Astrocyte (in vitro differentiated cells and primary cell): ENCODE data around the gene KIF26B. TPM values are rescaled to one million over a fixed set of nuclear protein-coding genes. Genes with fewer than 3 reads are reported as not detected.

Source experiments
- DNase-seq: peaks from one replicate; pipeline ENCODE4 v3.0.0-alpha.2; 2010; ENCODE audit warnings: low read depth
- FAIRE-seq: peaks from 2 replicates; lab custom pipeline; 2011; peaks lifted over from hg19 to GRCh38; lab: Jason Lieb, UNC
- H2AFZ ChIP-seq: 2 replicates; pipeline ENCODE4 v1.6.0; 2012; ENCODE audit warnings: low read depth, low read length, inconsistent platforms
- H3K27ac ChIP-seq: 2 replicates; pipeline ENCODE4 v1.5.1; 2011; ENCODE audit warnings: low read depth, low read length, inconsistent platforms
- H3K27me3 ChIP-seq: 2 replicates; pipeline ENCODE4 v1.6.0; 2011; ENCODE audit warnings: low read length, inconsistent platforms; ENCODE audit not compliant: insufficient read depth
- H3K36me3 ChIP-seq: 2 replicates; pipeline ENCODE4 v1.5.1; 2011; ENCODE audit warnings: low read length, inconsistent platforms; ENCODE audit not compliant: insufficient read depth
- H3K4me1 ChIP-seq: 2 replicates; pipeline ENCODE4 v1.5.1; 2011; ENCODE audit warnings: low read length, inconsistent platforms; ENCODE audit not compliant: insufficient read depth
- H3K4me2 ChIP-seq: 2 replicates; pipeline ENCODE4 v1.6.0; 2012; ENCODE audit warnings: low read length, inconsistent platforms
- H3K4me3 ChIP-seq: 2 replicates; pipeline ENCODE4 v1.5.1; 2011; ENCODE audit warnings: low read depth, mild to moderate bottlenecking, low read length, inconsistent platforms; ENCODE audit not compliant: insufficient read depth
- H3K79me2 ChIP-seq: 2 replicates; pipeline ENCODE4 v1.6.0; 2012; ENCODE audit warnings: mild to moderate bottlenecking, low read length, inconsistent platforms; ENCODE audit not compliant: insufficient read depth
- H3K9ac ChIP-seq: 2 replicates; pipeline ENCODE4 v1.6.0; 2012; ENCODE audit warnings: mild to moderate bottlenecking, low read length, inconsistent platforms
- H3K9me3 ChIP-seq: 2 replicates; pipeline ENCODE4 v1.5.1; 2012; ENCODE audit warnings: low read depth, mild to moderate bottlenecking, low read length, inconsistent platforms; ENCODE audit not compliant: insufficient read depth
- H4K20me1 ChIP-seq: 2 replicates; pipeline ENCODE4 v1.6.0; 2012; ENCODE audit warnings: low read length, inconsistent platforms; ENCODE audit not compliant: insufficient read depth
- H3K27ac Mint-ChIP-seq: one replicate; pipeline ENCODE4 v1.8.0; 2021; ENCODE audit warnings: mild to moderate bottlenecking, mixed read lengths; ENCODE audit not compliant: unreplicated experiment
- H3K27me3 Mint-ChIP-seq: one replicate; pipeline ENCODE4 v1.8.0; 2021; ENCODE audit warnings: low read depth, mixed read lengths; ENCODE audit not compliant: unreplicated experiment
- H3K36me3 Mint-ChIP-seq: one replicate; pipeline ENCODE4 v1.8.0; 2021; ENCODE audit warnings: low read depth, mixed read lengths; ENCODE audit not compliant: unreplicated experiment
- H3K4me1 Mint-ChIP-seq: one replicate; pipeline ENCODE4 v1.8.0; 2021; ENCODE audit warnings: low read depth, mixed read lengths; ENCODE audit not compliant: unreplicated experiment
- H3K4me3 Mint-ChIP-seq: one replicate; pipeline ENCODE4 v1.8.0; 2021; ENCODE audit warnings: mild to moderate bottlenecking, moderate library complexity, mixed read lengths; ENCODE audit not compliant: unreplicated experiment
- H3K9me3 Mint-ChIP-seq: one replicate; pipeline ENCODE4 v1.8.0; 2021; ENCODE audit warnings: mild to moderate bottlenecking, mixed read lengths; ENCODE audit not compliant: unreplicated experiment
- CTCF ChIP-seq: IDR thresholded peaks from 2 replicates; pipeline ENCODE4 v1.5.1; 2011; ENCODE audit warnings: low read depth, mild to moderate bottlenecking, inconsistent platforms, low read length, moderate library complexity; ENCODE audit not compliant: insufficient read depth
- EZH2 ChIP-seq: IDR thresholded peaks from 2 replicates; pipeline ENCODE4 v1.6.1; 2012; ENCODE audit warnings: mild to moderate bottlenecking, low read length, inconsistent platforms; ENCODE audit not compliant: insufficient read depth
- total RNA-seq: library from RNA; stranded (reverse); gene quantifications from 2 replicates; pipeline ENCODE4 v1.2.1, GENCODE V29; 2021

KIF26B gene
- total RNA-seq, 1 donor from 2014 or later = 6.8 TPM

GRCh38 chr1:245279346-245279745 lies 124.6 kb downstream of the KIF26B start:
- Histone ChIP-seq H3K4me2 (no peak overlapping the region), H3K4me1 (no peaks in the 10 kb centered on the region), H2AFZ (no peak overlapping the region), H3K9me3 (peaks cover 4% of the 10 kb centered on the region), H3K36me3 (no peaks in the 10 kb centered on the region), H3K27me3 (no peaks in the 10 kb centered on the region), H4K20me1 (peaks cover 33% of the 10 kb centered on the region), H3K79me2 (no peaks in the 10 kb centered on the region), H3K4me3 (no peak overlapping the region), H3K27ac (no peak overlapping the region), H3K9ac (no peak overlapping the region)
- Mint-ChIP-seq H3K27ac (no peak overlapping the region), H3K36me3 (peaks cover 14% of the 10 kb centered on the region), H3K4me3 (no peak overlapping the region), H3K9me3 (peaks cover 6% of the 10 kb centered on the region), H3K27me3 (peaks cover 3% of the 10 kb centered on the region), H3K4me1 (peaks cover 4% of the 10 kb centered on the region)
- no peak for TF ChIP-seq EZH2
- TF ChIP-seq CTCF = no peak
- DNase-seq = no peak
- no peak for FAIRE-seq

GRCh38 chr1:245283001-245283400 lies 128.2 kb downstream of the KIF26B start:
- Mint-ChIP-seq H3K27me3 (no peaks in the 10 kb centered on the region), H3K27ac (no peak overlapping the region), H3K4me3 (no peak overlapping the region), H3K9me3 (peaks cover 8% of the 10 kb centered on the region), H3K4me1 (peaks cover 4% of the 10 kb centered on the region), H3K36me3 (peaks cover 13% of the 10 kb centered on the region)
- DNase-seq (no peak), FAIRE-seq (no peak)
- Histone ChIP-seq H3K27ac (no peak overlapping the region), H2AFZ (no peak overlapping the region), H3K4me3 (no peak overlapping the region), H4K20me1 (peaks cover 11% of the 10 kb centered on the region), H3K4me2 (no peak overlapping the region), H3K36me3 (no peaks in the 10 kb centered on the region), H3K9me3 (peaks cover 4% of the 10 kb centered on the region), H3K9ac (no peak overlapping the region), H3K4me1 (no peaks in the 10 kb centered on the region), H3K79me2 (no peaks in the 10 kb centered on the region), H3K27me3 (no peaks in the 10 kb centered on the region)
- no peak for TF ChIP-seq EZH2
- no peak for TF ChIP-seq CTCF

GRCh38 chr1:245285168-245285567 lies 130.4 kb downstream of the KIF26B start:
- H3K9me3 Mint-ChIP-seq = peaks cover 13% of the 10 kb centered on the region
- no peak overlapping the region for H3K27ac Mint-ChIP-seq
- DNase-seq (no peak), FAIRE-seq (no peak)
- H3K27me3 ChIP-seq = no peaks in the 10 kb centered on the region
- no peak overlapping the region for H3K4me2 ChIP-seq
- TF ChIP-seq CTCF = no peak
- TF ChIP-seq EZH2 = no peak
- H3K4me1 Mint-ChIP-seq = no peaks in the 10 kb centered on the region
- H3K4me1 ChIP-seq = no peaks in the 10 kb centered on the region
- H3K9ac ChIP-seq = no peak overlapping the region
- H3K79me2 ChIP-seq = no peaks in the 10 kb centered on the region
- no peak overlapping the region for H3K4me3 Mint-ChIP-seq
- no peak overlapping the region for H3K27ac ChIP-seq
- no peaks in the 10 kb centered on the region for H3K36me3 ChIP-seq
- H4K20me1 ChIP-seq = peaks cover 5% of the 10 kb centered on the region
- no peak overlapping the region for H3K4me3 ChIP-seq
- peaks cover 1% of the 10 kb centered on the region for H3K27me3 Mint-ChIP-seq
- peaks cover 4% of the 10 kb centered on the region for H3K9me3 ChIP-seq
- no peak overlapping the region for H2AFZ ChIP-seq
- peaks cover 14% of the 10 kb centered on the region for H3K36me3 Mint-ChIP-seq
